HG03135 (cell line): ENCODE results near the gene KCNC4.

Source experiments
- ATAC-seq: cut with Tn5 transposase; IDR thresholded peaks from one replicate; pipeline ENCODE4 v1.9.1; 2021; ENCODE audit warnings: mild to moderate bottlenecking, moderate library complexity; ENCODE audit not compliant: unreplicated experiment

KCNC4 gene

GRCh38 chr1:110209715-110210603 is at the start of gene KCNC4:
Gene KCNC4, plus strand, starts transcription at chr1:110210314. Its CDS starts 1,186 bp downstream, at chr1:110211500.
- peak; percentile 80 for ATAC-seq

DNA sequence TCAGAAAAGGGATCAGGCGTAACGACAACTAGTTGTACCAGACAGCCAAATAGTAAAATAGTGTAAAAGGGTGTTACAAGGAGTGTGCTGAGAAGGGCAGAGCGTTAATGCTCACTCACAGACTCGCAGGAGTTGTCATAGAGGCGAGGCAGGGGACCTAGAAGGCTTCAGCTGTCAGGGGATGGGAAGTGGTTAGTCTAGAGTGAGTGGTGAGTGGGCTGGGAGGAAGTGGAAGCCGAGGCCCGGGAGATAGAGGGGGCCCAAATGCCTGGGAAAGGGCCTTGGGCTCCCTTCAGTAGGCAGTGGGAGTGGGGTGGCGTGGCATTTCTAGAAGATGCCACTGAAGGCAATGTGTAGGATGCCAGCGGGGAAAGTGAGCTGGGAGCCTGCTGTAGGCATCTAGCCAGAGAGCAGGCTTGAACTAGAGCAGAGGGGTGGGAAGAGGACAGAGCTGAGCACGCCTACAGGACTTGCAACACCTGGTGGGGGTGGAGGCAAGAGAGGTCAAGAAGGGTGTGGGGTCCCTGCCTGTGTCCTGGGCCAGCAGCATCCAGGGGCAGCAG is 49.5 kb upstream of the KCNC4 start:
- ATAC-seq, result no peak

- no peak for ATAC-seq
Observed at GRCh38 chr1:110161165-110161564, 48.9 kb upstream of the KCNC4 start.

- no peak for ATAC-seq
Observed at GRCh38 chr1:110161849-110162248, 48.3 kb upstream of the KCNC4 start.

- ATAC-seq, result no peak
Observed at GRCh38 chr1:110163591-110163990, 46.5 kb upstream of the KCNC4 start.

DNA sequence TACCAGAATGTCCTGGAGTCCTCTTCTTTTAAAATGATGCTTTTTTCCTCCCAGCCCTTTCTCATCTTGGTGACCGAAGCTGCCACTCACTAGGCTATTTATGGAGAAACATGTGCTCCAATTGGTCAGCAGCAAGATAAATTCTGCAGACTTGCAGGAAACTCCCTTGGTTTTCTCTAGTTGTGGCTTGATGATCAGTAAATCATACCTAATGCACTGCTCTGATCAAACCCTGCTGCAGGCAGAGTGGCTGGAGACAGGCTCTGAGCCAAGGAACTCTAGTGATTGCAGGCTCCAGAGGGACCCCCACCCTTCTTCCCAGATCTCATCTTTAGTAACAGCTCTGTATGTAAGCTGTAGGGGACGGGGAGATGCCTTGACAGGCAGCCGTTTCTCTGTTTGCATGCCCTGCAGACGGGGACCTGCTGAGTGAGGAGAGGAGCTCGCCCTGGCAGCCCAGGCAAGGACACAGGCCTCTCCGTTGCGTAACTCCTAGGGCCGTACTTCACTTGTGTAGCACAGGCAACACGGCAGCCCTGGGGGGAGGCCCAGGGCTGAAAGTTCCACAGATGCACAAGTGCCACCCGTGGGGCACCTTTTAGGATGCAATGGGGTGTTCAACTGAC is 45.3 kb upstream of the KCNC4 start:
- no peak for ATAC-seq

GRCh38 chr1:110165761-110166231 is 44.3 kb upstream of the KCNC4 start:
- ATAC-seq, result no peak

DNA sequence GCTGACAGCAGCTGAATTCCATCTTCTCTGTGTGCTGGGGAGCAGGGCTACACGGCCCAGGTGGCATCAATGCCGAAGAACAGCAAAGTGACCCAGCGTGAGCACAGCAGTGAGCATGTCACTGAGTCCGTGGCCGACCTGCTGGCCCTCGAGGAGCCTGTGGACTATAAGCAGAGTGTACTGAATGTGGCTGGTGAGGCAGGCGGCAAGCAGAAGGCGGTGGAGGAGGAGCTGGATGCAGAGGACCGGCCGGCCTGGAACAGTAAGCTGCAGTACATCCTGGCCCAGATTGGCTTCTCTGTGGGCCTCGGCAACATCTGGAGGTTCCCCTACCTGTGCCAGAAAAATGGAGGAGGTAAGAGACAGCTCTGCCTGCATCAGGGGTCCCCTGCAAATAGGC is 43.3 kb upstream of the KCNC4 start:
- no peak for ATAC-seq

DNA sequence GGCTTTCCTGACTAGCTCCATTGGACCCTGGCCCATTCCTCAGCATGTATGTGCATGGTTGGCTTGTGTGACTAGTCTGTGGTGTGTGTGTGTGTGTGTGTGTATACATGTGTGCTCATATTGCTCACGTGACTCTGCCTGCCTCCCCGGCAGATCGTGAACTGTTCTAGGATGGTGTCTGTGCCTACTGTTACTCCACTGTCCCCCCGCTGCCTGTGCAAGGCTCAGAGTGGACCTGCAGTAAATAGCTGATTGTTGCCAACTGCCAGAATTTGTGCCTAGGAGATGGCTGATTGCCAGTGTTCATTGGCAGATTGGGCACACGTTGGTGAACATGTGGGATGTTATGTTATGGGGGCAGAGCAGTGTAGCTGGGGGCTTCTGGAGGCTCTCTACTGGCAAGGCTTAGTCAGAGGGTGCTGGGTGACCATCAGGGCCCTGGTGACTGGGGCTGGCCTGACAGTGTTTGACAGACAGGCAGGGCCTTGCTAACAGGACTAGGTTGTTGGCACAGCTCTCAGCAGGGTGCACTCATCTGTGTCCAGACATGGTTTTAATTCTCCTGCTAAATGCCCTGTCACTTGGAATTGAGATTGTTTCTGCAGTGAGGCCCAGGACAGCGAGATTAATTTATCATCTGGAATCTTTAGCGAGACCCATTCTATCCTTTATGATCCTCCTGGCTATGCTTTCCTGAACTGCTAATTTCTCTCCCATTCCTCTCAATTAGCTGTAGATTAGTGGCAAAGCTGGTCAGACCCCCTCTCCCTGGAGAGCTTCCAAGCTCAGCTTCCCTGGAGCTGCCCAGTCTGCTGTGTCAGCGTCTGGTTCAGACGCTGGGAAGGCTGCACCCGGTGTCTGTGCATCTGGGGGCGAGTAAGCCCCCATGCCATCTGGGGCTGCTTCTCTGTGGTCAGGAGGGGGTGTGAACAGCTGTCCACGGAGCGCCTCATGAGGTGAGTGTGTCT is 39.1 kb upstream of the KCNC4 start:
- ATAC-seq, result no peak

GRCh38 chr1:110172001-110172400 is 38.1 kb upstream of the KCNC4 start:
- no peak for ATAC-seq

DNA sequence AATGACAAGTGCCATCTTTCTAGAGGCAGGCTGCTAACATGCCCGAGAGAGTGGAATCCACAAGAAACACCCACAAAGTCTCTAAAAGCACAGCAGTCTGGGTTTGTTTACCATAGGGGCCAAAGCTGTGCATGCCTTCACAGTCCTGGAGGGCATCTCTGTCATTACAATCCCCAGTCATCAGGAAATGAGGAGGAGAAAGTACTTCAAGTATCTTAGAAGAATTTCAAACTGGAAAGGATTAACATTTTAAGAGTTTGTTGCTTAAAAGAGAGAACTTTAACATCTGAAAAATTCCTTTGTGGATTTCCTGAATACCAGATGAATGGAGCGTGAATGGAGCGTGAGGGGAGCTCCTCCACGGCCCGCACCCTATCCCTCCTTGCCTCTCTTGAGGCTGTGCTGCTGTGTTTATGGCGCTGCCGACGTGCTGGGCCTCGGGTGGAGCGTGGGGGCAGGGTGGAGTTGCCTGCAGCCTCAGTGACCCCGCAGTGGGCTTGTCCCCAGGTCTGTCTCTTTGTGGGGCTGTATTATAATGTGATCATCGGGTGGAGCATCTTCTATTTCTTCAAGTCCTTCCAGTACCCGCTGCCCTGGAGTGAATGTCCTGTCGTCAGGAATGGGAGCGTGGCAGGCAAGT is 36.5 kb upstream of the KCNC4 start:
- no peak for ATAC-seq

DNA sequence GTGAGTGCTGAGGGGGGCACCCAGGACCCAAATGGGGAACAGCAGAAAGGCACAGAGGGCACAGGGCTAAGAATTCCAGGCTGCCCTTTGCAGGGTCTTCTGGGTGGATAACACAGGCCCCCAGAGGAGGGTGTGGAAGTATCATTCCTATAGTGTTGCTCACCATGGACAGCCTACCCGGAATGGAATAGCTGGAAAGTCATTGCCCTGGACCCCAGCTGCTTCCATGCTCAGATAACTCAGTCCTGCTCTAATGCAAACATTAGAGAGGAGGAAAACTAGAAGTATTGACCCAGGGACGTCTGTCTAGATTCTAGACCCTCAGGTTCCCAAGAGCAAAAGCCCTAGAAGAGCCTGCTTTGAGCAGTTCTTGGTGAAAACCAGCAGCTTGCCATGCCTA is 35.2 kb upstream of the KCNC4 start:
- ATAC-seq, result no peak

GRCh38 chr1:110176299-110176956 is 33.7 kb upstream of the KCNC4 start:
- ATAC-seq, result no peak

- no peak for ATAC-seq
Observed at GRCh38 chr1:110177775-110178174, 32.3 kb upstream of the KCNC4 start.

- no peak for ATAC-seq
Observed at GRCh38 chr1:110183642-110184167, 26.4 kb upstream of the KCNC4 start.

DNA sequence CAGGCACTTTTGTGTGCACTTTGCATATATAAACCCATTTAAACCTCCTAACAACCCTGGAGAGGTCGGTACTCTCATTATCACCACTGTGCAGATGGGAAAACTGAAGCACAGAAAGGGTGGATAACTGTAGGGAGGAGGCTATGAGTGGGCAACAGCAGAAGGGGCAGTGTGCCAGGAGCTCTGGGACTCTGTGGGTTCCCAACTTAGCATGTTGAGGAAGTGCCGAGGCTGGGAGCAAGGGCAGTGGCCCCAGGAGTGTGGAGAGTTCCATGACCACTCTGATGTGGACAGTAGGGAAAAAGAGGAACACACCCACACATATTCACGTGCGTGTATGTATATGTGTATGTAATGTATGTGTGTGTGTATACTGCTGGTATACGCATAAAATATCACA is 25.7 kb upstream of the KCNC4 start:
- no peak for ATAC-seq

GRCh38 chr1:110185181-110185580 is 24.9 kb upstream of the KCNC4 start:
- ATAC-seq, result no peak

DNA sequence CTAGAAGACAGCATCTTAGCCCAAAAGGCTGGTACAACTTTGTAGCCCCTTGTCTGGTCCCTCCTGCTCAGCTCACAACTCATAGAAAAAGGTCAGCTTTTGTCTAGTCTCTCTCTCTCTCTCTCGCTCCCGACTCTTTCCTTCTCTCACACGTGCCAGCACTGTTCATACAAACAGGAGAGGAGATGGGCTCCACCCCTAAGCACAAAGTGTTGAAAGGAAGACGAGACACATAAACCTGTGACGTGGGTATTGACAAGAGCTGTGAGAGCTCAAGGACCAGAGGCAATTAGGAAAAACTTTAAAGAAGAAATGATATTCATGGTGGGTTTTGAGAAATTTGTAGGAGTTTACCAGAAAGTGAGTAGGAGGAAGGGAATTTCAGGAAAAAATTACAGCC is 23.6 kb upstream of the KCNC4 start:
- no peak for ATAC-seq

DNA sequence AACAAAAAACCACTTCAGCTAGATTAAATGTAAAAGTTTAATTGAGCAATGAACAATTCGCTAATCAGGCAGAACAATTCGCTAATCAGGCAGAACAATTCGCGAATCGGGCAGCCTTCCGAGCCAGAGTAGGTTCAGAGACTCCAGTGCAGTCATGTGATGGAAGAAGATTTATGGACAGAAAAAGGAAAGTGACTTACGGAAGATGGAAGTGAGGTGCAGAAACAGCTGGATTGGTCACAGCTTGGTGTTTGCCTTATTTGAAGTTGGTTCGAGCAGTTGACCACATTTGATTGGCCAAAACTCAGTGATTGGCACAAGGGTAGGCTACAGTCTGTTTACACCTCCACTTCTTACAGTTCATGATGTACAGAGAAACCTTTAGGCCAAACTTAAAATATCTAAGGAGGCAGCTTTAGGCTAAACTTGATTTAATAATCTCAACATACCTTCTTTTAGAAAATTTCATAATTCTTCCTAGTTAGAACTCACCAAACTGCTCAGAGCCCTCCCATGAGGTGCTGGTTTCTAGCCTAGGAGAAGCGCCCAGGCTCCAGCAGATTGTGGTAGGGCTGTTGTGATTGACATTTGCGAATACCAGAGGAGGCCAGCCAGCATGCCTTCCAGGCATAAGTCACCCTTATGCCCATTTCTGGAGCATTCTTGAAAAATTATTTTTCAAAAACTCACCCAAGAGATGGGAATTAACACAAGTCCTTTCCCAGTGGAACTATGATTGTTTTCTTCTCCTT is 22.8 kb upstream of the KCNC4 start:
- no peak for ATAC-seq
